Measurements from ENCODE around the gene DHRS12.

DNA sequence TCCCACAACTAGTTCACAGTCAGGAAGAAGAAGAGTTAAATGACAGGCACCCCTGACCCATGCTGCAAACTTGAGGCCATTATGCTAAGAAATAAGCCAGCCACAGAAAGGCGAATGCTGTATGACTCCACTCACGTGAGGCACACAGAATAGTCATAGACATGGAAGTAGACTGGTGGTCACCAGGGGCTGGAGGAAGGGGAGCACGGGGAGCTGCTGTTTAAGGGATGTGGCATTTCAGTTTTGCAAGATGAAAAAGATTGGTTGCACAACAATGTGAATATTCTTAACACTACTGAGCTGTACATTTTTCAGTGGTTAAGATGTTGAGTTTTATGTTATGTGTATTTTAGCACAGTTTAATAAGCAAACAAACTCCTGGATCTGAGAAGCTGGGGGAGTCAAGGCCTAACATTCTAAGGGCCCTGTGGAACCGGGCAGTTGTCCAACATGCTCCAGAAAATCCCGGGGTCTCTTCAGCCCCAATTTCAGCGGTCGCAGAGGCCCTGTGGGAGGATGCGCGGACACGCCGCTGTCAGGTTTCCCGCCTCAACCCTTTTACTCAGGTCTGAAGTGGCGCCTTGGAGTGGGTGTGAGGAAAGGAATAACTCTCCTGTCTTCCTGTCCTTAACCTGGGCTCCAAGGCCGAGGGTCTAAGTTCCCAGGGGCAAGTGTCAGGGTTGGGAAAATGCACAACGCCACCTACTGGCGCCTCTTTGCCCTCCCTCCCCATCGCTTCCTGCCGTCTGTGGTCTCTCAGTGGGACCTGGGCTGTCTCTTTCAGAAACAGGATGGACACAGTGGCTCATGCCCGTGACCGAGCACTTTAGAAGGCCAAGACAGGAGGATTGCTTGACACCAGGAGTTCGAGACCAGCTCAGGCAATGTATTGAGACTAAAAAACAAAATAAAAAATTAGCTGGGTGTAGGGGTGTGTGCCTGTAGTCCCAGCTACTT, 45.5 kb upstream of the DHRS12 start:
- TF ChIP-seq, protein P1, sequence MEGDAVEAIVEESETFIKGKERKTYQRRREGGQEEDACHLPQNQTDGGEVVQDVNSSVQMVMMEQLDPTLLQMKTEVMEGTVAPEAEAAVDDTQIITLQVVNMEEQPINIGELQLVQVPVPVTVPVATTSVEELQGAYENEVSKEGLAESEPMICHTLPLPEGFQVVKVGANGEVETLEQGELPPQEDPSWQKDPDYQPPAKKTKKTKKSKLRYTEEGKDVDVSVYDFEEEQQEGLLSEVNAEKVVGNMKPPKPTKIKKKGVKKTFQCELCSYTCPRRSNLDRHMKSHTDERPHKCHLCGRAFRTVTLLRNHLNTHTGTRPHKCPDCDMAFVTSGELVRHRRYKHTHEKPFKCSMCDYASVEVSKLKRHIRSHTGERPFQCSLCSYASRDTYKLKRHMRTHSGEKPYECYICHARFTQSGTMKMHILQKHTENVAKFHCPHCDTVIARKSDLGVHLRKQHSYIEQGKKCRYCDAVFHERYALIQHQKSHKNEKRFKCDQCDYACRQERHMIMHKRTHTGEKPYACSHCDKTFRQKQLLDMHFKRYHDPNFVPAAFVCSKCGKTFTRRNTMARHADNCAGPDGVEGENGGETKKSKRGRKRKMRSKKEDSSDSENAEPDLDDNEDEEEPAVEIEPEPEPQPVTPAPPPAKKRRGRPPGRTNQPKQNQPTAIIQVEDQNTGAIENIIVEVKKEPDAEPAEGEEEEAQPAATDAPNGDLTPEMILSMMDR (conservative IDR thresholded peaks at IDR 0.05) = peak; percentile 52; the same call in 1 of the 2 replicates
- no peak for TF ChIP-seq EZH2 (IDR thresholded peaks at IDR 0.05; ENCODE audit: low read depth)

Data from PC-9 (cell line).